ENCODE data around the gene SEMA6B.

Gene SEMA6B

DNA sequence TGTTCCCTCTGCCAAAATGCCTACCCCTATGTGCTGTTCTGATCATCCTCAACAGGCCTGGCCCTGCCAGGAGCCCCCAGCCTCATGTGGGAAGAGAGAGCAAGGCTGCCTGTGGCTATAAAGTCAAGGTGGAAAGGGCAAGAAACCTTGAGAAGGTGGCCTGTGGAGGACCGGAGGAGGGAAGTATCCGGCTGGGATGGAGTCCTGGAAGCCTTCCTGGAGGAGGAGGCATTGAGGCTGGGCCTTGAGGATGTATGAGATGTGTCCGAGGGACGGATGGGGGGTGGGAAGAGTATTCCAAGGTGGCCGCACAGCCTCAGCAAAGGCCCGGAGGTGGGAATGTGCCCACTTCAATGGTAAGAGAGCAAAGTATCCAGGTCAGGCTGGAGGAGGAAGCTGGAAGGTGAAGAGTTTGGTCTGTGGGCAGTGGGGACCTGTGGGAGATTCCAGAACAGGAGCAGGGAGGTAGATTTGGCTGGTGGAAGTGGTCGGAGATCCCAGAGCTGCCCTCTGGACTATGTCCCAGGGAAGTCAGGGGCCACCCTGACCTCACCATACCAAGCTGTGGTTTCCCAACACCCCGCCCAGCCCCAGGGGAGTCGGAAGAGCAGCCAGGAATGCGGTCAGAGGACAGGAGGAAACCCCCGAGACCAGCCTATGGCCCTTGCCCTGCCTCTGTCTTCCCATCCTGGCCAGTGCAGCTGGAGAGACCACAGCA, 38.2 kb downstream of the SEMA6B start:
- Histone ChIP-seq H3K4me1 (ENCODE audit: control insufficient read depth in 1 of 2, insufficient read depth in 1 of 2, low read depth in 1 of 2, low read length in 1 of 2) (peaks cover 14 to 28% of the 10 kb centered on the region in 2 experiments), H3K27ac (no peak overlapping the region), H3K36me3 (peaks cover 59% of the 10 kb centered on the region), H3K27me3 (no peaks in the 10 kb centered on the region), H3K9me3 (no peaks in the 10 kb centered on the region), H3K4me3 (ENCODE audit: low read depth in 1 of 2, low read length in 1 of 2) (no peak overlapping the region)
- TF ChIP-seq CTCF (IDR thresholded peaks at IDR 0.05), result no peak

- no peaks in the 10 kb centered on the region for H3K27me3 ChIP-seq
Observed at GRCh38 chr19:4519521-4520277, 39.8 kb downstream of the SEMA6B start.

DNA sequence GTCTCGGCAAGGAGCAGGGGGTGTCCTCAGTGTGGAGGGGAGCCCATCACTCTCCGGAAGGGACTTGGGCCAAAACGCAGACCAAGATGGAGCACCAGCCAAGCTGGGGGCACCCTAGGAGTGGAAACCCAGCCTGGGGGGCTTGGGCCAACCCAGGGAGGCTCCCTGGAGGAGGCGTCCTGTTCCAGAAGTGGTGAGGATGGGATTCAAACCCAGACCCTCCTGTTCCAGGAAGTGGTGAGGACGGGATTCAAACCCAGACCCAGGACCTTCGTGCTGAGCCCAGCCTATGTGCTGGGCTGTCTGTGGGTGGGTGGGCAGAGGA, 40.4 kb downstream of the SEMA6B start:
- Histone ChIP-seq H3K27me3 (no peaks in the 10 kb centered on the region), H3K9me3 (no peaks in the 10 kb centered on the region), H3K4me3 (ENCODE audit: low read depth in 1 of 2, low read length in 1 of 2) (no peak overlapping the region), H3K27ac (no peak overlapping the region), H3K36me3 (peaks cover 47% of the 10 kb centered on the region), H3K4me1 (ENCODE audit: control insufficient read depth in 1 of 2, insufficient read depth in 1 of 2, low read depth in 1 of 2, low read length in 1 of 2) (peaks cover 14 to 18% of the 10 kb centered on the region in 2 experiments)
- TF ChIP-seq CTCF (IDR thresholded peaks at IDR 0.05), result no peak

More at GRCh38 chr19:4519521-4520277, 39.8 kb downstream of the SEMA6B start:
- Histone ChIP-seq H3K27ac (no peak overlapping the region), H3K4me3 (ENCODE audit: low read depth in 1 of 2, low read length in 1 of 2) (no peak overlapping the region), H3K9me3 (no peaks in the 10 kb centered on the region), H3K4me1 (ENCODE audit: control insufficient read depth in 1 of 2, insufficient read depth in 1 of 2, low read depth in 1 of 2, low read length in 1 of 2) (peaks cover 14 to 18% of the 10 kb centered on the region in 2 experiments), H3K36me3 (peaks cover 51% of the 10 kb centered on the region)
- TF ChIP-seq CTCF (IDR thresholded peaks at IDR 0.05), result no peak

- Histone ChIP-seq H3K27ac (peak within 1 kb of the TSS; percentile 29), H3K4me1 (ENCODE audit: control insufficient read depth in 1 of 2, insufficient read depth in 1 of 2, low read depth in 1 of 2, low read length in 1 of 2) (peaks cover 14 to 15% of the 10 kb centered on the region in 2 experiments), H3K9me3 (no peaks in the 10 kb centered on the region), H3K36me3 (peaks cover 44% of the 10 kb centered on the region), H3K27me3 (no peaks in the 10 kb centered on the region), H3K4me3 (ENCODE audit: low read depth in 1 of 2, low read length in 1 of 2) (no peak within 1 kb of the TSS)
- no peak for TF ChIP-seq CTCF (IDR thresholded peaks at IDR 0.05)
Observed at GRCh38 chr19:4518345-4519171, 40.9 kb downstream of the SEMA6B start, which contains the start of gene PLIN4. Gene PLIN4 (minus strand): TSS chr19:4518486. CDS start chr19:4518272, 214 bp downstream.

- Histone ChIP-seq H3K4me1 (ENCODE audit: control insufficient read depth in 1 of 2, insufficient read depth in 1 of 2, low read depth in 1 of 2, low read length in 1 of 2) (peaks cover 11 to 14% of the 10 kb centered on the region in 2 experiments), H3K4me3 (ENCODE audit: low read depth in 1 of 2, low read length in 1 of 2) (no peak overlapping the region), H3K9me3 (no peaks in the 10 kb centered on the region), H3K27ac (no peak overlapping the region), H3K36me3 (peaks cover 44% of the 10 kb centered on the region), H3K27me3 (no peaks in the 10 kb centered on the region)
- no peak for TF ChIP-seq CTCF (IDR thresholded peaks at IDR 0.05)
Observed at GRCh38 chr19:4517451-4518057, 41.9 kb downstream of the SEMA6B start.
